GM12864 (cell line): Measurements from ENCODE around the gene AFM.

ENCODE experiments used
- DNase-seq: peaks from one replicate; pipeline ENCODE4 v3.0.0-alpha.2; 2011; ENCODE audit warnings: low read depth
- H3K4me3 ChIP-seq: 2 replicates; pipeline ENCODE4 v1.5.1; 2011; ENCODE audit warnings: mild to moderate bottlenecking, low read depth, low read length, control low read depth
- CTCF ChIP-seq: IDR thresholded peaks from 2 replicates; pipeline ENCODE4 v1.5.1; 2011; ENCODE audit warnings: low read depth, mild to moderate bottlenecking, moderate library complexity, low read length, control low read depth, inconsistent platforms; ENCODE audit errors: missing control alignments

The AFM gene

DNA sequence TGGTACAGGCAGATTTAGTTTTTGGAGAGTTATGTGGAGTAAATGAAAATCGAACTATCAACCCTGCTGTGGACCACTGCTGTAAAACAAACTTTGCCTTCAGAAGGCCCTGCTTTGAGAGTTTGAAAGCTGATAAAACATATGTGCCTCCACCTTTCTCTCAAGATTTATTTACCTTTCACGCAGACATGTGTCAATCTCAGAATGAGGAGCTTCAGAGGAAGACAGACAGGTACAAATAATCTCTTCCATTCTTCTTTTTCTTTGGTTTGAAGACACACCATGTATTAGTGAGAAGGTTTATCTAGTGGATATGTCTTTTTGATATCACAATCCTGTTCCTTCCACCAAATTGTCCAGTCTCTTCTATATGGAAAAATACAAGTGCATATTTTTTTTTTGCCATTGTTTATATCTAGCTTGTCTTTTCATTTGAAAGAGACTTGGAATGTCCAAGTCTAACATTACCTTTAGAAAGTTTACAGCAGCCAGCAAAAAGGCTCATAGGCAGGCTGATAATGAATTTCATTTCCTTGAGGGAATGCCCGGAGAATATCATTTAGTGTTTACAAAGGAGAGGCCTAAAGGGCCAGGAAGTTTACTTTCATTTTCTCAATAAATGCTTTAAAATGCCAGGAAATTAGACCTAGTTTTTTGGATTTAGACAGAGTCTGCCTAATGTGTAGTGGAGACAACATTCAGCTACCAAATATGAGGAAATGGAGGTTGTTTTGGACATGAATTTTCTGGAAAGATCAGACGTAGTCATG is 18.6 kb downstream of the AFM start:
- no peak for DNase-seq
- no peak for TF ChIP-seq CTCF
- no peak overlapping the region for H3K4me3 ChIP-seq

DNA sequence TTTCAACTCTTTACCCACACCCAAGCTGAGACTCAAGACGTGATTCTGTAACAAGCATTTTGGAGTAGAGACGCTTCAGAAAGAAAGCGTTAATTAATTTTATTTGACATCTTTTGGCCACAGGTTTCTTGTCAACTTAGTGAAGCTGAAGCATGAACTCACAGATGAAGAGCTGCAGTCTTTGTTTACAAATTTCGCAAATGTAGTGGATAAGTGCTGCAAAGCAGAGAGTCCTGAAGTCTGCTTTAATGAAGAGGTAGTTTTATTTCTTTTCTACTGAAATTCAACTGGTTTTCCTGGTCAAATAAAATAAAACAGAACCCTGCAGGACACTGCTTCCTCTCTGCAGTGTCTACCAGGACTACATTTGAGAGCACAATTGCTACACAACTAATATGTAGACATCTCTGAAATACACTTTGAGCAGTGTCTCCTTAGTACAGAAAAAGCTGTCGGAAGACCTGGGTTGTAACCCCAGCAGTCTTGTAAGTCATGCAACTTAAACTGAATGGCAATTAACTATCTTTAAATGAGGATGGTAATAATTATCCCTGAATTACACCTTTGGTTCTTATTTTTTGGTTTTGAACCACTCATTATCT is 20.2 kb downstream of the AFM start:
- no peak for TF ChIP-seq CTCF
- no peak overlapping the region for H3K4me3 ChIP-seq
- DNase-seq: no peak

- TF ChIP-seq CTCF: no peak
- DNase-seq: no peak
- no peak overlapping the region for H3K4me3 ChIP-seq
These were observed 24.0 kb downstream of the AFM start for GRCh38 chr4:73505567-73505966.

DNA sequence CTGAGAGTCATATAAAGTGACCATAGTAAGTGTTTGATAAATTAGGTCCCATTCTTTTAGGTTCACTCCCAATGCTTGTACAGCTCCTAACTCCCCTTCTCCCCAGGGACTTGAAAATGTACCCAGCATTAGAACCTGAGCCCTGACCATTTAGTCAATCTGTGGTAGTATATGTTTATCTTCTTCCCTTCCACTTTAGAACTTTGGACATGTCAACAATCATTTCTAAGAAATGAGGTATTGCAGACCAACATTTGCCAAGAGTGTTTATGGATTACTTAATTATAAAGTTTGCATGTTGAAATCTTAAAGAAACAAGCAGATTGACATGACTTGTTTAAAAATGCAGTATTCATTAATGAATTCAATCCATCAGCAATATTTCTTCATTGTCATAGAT is 26.0 kb downstream of the AFM start:
- H3K4me3 ChIP-seq: no peak overlapping the region
- no peak for DNase-seq
- TF ChIP-seq CTCF: no peak

GRCh38 chr4:73508651-73509050 is 27.1 kb downstream of the AFM start:
- DNase-seq: no peak
- TF ChIP-seq CTCF: no peak

GRCh38 chr4:73518340-73518739 is 36.8 kb downstream of the AFM start:
- no peak for DNase-seq
- no peak for TF ChIP-seq CTCF
- no peak overlapping the region for H3K4me3 ChIP-seq

More at GRCh38 chr4:73508651-73509050, 27.1 kb downstream of the AFM start:
- H3K4me3 ChIP-seq: no peak overlapping the region

GRCh38 chr4:73520821-73521220 is 39.3 kb downstream of the AFM start:
- no peak for DNase-seq
- no peak for TF ChIP-seq CTCF

More at GRCh38 chr4:73520821-73521220, 39.3 kb downstream of the AFM start:
- H3K4me3 ChIP-seq: no peak overlapping the region
